HEK293 (cell line): Measurements from ENCODE around the gene REC8.

Experiments
- OSR2 ChIP-seq: fragments of 450-650 bp; formaldehyde crosslinking; IDR thresholded peaks from 2 replicates; pipeline ENCODE4 v1.5.1; 2016; ENCODE audit warnings: missing biosample characterization, missing genetic modification characterization
- OVOL3 ChIP-seq: fragments of 450-650 bp; formaldehyde crosslinking; IDR thresholded peaks from 2 replicates; pipeline ENCODE4 v1.5.1; 2016; ENCODE audit warnings: missing biosample characterization, missing genetic modification characterization
- SCRT2 ChIP-seq: fragments of 450-650 bp; formaldehyde crosslinking; IDR thresholded peaks from 2 replicates; pipeline ENCODE4 v1.5.1; 2016; ENCODE audit warnings: missing biosample characterization, missing genetic modification characterization
- SETDB1 ChIP-seq: IDR thresholded peaks from one replicate; pipeline ENCODE4 v1.6.1; 2017; ENCODE audit warnings: mild to moderate bottlenecking, low read length, moderate library complexity, mixed read lengths; ENCODE audit not compliant: insufficient read length
- TSHZ1 ChIP-seq: fragments of 450-650 bp; formaldehyde crosslinking; IDR thresholded peaks from 2 replicates; pipeline ENCODE4 v1.5.1; 2016; ENCODE audit warnings: missing biosample characterization, missing genetic modification characterization, borderline replicate concordance
- ZBTB21 ChIP-seq: fragments of 450-650 bp; formaldehyde crosslinking; IDR thresholded peaks from 2 replicates; pipeline ENCODE4 v1.5.1; 2017; ENCODE audit warnings: missing biosample characterization, missing genetic modification characterization
- ZBTB48 ChIP-seq: fragments of 450-650 bp; formaldehyde crosslinking; IDR thresholded peaks from 2 replicates; pipeline ENCODE4 v1.5.1; 2016; ENCODE audit warnings: missing biosample characterization, missing genetic modification characterization
- ZNF18 ChIP-seq: fragments of 450-650 bp; formaldehyde crosslinking; IDR thresholded peaks from 2 replicates; pipeline ENCODE4 v1.5.1; 2016; ENCODE audit warnings: missing biosample characterization, missing genetic modification characterization
- ZNF24 ChIP-seq: fragments of 450-650 bp; formaldehyde crosslinking; IDR thresholded peaks from 2 replicates; pipeline ENCODE4 v1.5.1; 2016; ENCODE audit warnings: missing biosample characterization, missing genetic modification characterization
- ZNF248 ChIP-seq: fragments of 450-650 bp; formaldehyde crosslinking; IDR thresholded peaks from 2 replicates; pipeline ENCODE4 v1.5.1; 2017; ENCODE audit warnings: missing biosample characterization, missing genetic modification characterization
- ZNF335 ChIP-seq: fragments of 450-650 bp; formaldehyde crosslinking; conservative IDR thresholded peaks from 2 replicates; pipeline ENCODE4 v1.5.1; 2016; ENCODE audit warnings: missing biosample characterization, missing genetic modification characterization
- ZNF341 ChIP-seq: fragments of 450-650 bp; formaldehyde crosslinking; IDR thresholded peaks from 2 replicates; pipeline ENCODE4; 2016; ENCODE audit warnings: low read depth, missing biosample characterization, missing genetic modification characterization
- ZNF362 ChIP-seq: fragments of 450-650 bp; formaldehyde crosslinking; IDR thresholded peaks from 2 replicates; pipeline ENCODE4 v1.5.1; 2016; ENCODE audit warnings: missing biosample characterization, missing genetic modification characterization
- ZNF449 ChIP-seq: fragments of 450-650 bp; formaldehyde crosslinking; IDR thresholded peaks from 2 replicates; pipeline ENCODE4 v1.5.1; 2017; ENCODE audit warnings: missing biosample characterization, mild to moderate bottlenecking, missing genetic modification characterization, moderate library complexity
- ZNF561 ChIP-seq: fragments of 450-650 bp; IDR thresholded peaks from 2 replicates; pipeline ENCODE4 v1.5.1; 2018; ENCODE audit warnings: missing biosample characterization, missing genetic modification characterization, borderline replicate concordance
- ZNF626 ChIP-seq: fragments of 450-650 bp; sonication (Bioruptor Pico); formaldehyde crosslinking; IDR thresholded peaks from 2 replicates; pipeline ENCODE4 v1.5.1; 2018; ENCODE audit warnings: missing biosample characterization, missing genetic modification characterization, inconsistent platforms
- ZNF670 ChIP-seq: fragments of 450-650 bp; formaldehyde crosslinking; IDR thresholded peaks from 2 replicates; pipeline ENCODE4 v1.5.1; 2016; ENCODE audit warnings: missing biosample characterization, missing genetic modification characterization, low read depth
- ZNF777 ChIP-seq: fragments of 450-650 bp; formaldehyde crosslinking; IDR thresholded peaks from 2 replicates; pipeline ENCODE4 v1.5.1; 2017; ENCODE audit warnings: missing biosample characterization, missing genetic modification characterization, borderline replicate concordance
- TF ChIP-seq, protein P1 (sequence below): fragments of 450-650 bp; formaldehyde crosslinking; conservative IDR thresholded peaks from 2 replicates; pipeline ENCODE4 v1.5.1; 2016; ENCODE audit warnings: low read depth, missing biosample characterization, missing genetic modification characterization
- TF ChIP-seq, protein P2 (sequence below): fragments of 450-650 bp; formaldehyde crosslinking; IDR thresholded peaks from 2 replicates; pipeline ENCODE4 v1.5.1; 2017; ENCODE audit warnings: missing biosample characterization, missing genetic modification characterization

REC8 gene

GRCh38 chr14:24146978-24147760, 24.7 kb upstream of the REC8 start, which contains the start of gene RNF31 (continued):
- TF ChIP-seq OSR2 (tag by site-specific recombination) (no peak), ZNF341 (tag by site-specific recombination) (peak; percentile 86), TSHZ1 (tag by site-specific recombination) (no peak), ZNF18 (tag by site-specific recombination) (no peak), ZNF362 (no peak), ZNF626 (tag by site-specific recombination) (no peak), ZNF248 (no peak), ZBTB21 (tag by site-specific recombination) (no peak), ZNF24 (tag by site-specific recombination) (no peak), ZNF777 (tag by site-specific recombination) (no peak), OVOL3 (no peak), SCRT2 (no peak), ZNF335 (no peak; the same call in 1 of the 2 replicates), ZNF449 (tag by site-specific recombination) (no peak), ZBTB48 (tag by site-specific recombination) (no peak), ZNF670 (tag by site-specific recombination) (no peak), ZNF561 (tag by site-specific recombination) (peak; percentile 31; the same call in 1 of the 2 replicates), SETDB1 (no peak)
- TF ChIP-seq, protein P1, sequence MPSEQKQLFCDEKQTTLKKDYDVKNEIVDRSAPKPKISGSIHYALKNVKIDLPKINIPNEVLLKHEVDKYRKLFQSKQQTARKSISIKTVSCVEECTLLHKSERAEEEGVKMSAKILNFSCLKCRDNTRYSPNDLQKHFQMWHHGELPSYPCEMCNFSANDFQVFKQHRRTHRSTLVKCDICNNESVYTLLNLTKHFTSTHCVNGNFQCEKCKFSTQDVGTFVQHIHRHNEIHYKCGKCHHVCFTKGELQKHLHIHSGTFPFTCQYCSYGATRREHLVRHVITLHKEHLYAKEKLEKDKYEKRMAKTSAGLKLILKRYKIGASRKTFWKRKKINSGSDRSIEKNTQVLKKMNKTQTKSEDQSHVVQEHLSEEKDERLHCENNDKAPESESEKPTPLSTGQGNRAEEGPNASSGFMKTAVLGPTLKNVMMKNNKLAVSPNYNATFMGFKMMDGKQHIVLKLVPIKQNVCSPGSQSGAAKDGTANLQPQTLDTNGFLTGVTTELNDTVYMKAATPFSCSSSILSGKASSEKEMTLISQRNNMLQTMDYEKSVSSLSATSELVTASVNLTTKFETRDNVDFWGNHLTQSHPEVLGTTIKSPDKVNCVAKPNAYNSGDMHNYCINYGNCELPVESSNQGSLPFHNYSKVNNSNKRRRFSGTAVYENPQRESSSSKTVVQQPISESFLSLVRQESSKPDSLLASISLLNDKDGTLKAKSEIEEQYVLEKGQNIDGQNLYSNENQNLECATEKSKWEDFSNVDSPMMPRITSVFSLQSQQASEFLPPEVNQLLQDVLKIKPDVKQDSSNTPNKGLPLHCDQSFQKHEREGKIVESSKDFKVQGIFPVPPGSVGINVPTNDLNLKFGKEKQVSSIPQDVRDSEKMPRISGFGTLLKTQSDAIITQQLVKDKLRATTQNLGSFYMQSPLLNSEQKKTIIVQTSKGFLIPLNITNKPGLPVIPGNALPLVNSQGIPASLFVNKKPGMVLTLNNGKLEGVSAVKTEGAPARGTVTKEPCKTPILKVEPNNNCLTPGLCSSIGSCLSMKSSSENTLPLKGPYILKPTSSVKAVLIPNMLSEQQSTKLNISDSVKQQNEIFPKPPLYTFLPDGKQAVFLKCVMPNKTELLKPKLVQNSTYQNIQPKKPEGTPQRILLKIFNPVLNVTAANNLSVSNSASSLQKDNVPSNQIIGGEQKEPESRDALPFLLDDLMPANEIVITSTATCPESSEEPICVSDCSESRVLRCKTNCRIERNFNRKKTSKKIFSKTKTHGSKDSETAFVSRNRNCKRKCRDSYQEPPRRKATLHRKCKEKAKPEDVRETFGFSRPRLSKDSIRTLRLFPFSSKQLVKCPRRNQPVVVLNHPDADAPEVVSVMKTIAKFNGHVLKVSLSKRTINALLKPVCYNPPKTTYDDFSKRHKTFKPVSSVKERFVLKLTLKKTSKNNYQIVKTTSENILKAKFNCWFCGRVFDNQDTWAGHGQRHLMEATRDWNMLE (tag by site-specific recombination), result no peak
- TF ChIP-seq, protein P2, sequence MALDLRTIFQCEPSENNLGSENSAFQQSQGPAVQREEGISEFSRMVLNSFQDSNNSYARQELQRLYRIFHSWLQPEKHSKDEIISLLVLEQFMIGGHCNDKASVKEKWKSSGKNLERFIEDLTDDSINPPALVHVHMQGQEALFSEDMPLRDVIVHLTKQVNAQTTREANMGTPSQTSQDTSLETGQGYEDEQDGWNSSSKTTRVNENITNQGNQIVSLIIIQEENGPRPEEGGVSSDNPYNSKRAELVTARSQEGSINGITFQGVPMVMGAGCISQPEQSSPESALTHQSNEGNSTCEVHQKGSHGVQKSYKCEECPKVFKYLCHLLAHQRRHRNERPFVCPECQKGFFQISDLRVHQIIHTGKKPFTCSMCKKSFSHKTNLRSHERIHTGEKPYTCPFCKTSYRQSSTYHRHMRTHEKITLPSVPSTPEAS (tag by site-specific recombination), result no peak
